ENCODE results near the gene AHI1. TPM values are rescaled to one million over a fixed set of nuclear protein-coding genes. Genes with fewer than 3 reads are reported as not detected.
"Not testable (repeated sequence)": the region's sequence is repeated elsewhere in the genome, so short reads cannot be mapped to it uniquely, and the experiment has no call there.

AHI1 gene
- total RNA-seq, 1 donor from 2014 or later: 38.3 TPM

DNA sequence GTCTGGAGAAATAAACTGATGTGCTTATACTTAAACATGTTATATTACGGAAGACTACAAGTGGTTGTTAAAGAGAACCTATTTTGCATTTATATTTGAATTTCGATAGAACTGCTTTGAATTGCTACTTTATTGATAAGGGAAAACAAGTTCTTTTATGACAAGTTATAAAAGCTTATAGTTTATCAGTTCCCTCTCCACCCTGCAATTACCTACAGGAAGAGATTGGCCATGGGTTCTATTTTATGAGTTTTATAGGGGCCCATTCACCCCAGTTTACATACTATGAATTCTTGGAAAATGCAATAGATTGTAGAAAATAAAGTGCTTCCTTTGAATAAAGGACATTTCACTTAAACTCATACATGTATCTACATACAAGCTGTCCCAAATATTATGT lies 144.4 kb downstream of the AHI1 start:
- Mint-ChIP-seq H3K36me3 (ENCODE audit: insufficient read depth) (peaks cover 2% of the 10 kb centered on the region), H3K27me3 (no peaks in the 10 kb centered on the region), H3K9me3 (ENCODE audit: low read depth) (no peaks in the 10 kb centered on the region), H3K4me3 (ENCODE audit: low read depth) (no peak overlapping the region), H3K4me1 (ENCODE audit: low read depth) (no peaks in the 10 kb centered on the region), H3K27ac (no peak overlapping the region)
- DNase-seq (ENCODE audit: low spot score, unreplicated experiment): no peak
- no peak for TF ChIP-seq CTCF (IDR thresholded peaks at IDR 0.05; ENCODE audit: unreplicated experiment)

DNA sequence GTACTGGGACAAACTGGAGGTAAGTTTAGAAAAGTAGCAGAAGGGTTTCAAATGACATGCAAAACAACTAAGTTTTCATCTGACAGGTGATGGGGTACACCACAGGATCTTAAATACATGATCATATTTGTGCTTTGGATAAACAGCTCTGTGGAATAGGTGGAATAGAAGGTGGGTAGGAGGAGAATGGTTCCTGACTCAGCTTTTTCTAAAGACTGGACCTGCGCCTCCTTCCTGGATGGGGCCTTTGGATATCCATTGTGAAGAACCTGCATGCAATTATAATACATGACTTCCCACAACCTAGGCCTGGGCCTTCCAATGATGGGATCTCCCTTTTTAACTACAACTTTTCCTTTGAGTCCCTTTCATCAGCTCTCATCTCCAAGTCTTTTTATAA lies 145.9 kb downstream of the AHI1 start:
- Mint-ChIP-seq H3K4me1 (ENCODE audit: low read depth) (no peaks in the 10 kb centered on the region), H3K27ac (no peak overlapping the region), H3K9me3 (ENCODE audit: low read depth) (no peaks in the 10 kb centered on the region), H3K4me3 (ENCODE audit: low read depth) (no peak overlapping the region), H3K27me3 (no peaks in the 10 kb centered on the region), H3K36me3 (ENCODE audit: insufficient read depth) (peaks cover 4% of the 10 kb centered on the region)
- TF ChIP-seq CTCF (IDR thresholded peaks at IDR 0.05; ENCODE audit: unreplicated experiment): no peak
- DNase-seq (ENCODE audit: low spot score, unreplicated experiment): no peak

- no peak overlapping the region for H3K27ac Mint-ChIP-seq
- H3K4me3 Mint-ChIP-seq (ENCODE audit: low read depth): no peak overlapping the region
- no peaks in the 10 kb centered on the region for H3K4me1 Mint-ChIP-seq (ENCODE audit: low read depth)
- no peaks in the 10 kb centered on the region for H3K27me3 Mint-ChIP-seq
- DNase-seq (ENCODE audit: low spot score, unreplicated experiment): no peak
- H3K9me3 Mint-ChIP-seq (ENCODE audit: low read depth): no peaks in the 10 kb centered on the region
- peaks cover 8% of the 10 kb centered on the region for H3K36me3 Mint-ChIP-seq (ENCODE audit: insufficient read depth)
- no peak for TF ChIP-seq CTCF (IDR thresholded peaks at IDR 0.05; ENCODE audit: unreplicated experiment)
Measured at GRCh38 chr6:135347887-135348286, 149.7 kb downstream of the AHI1 start.

DNA sequence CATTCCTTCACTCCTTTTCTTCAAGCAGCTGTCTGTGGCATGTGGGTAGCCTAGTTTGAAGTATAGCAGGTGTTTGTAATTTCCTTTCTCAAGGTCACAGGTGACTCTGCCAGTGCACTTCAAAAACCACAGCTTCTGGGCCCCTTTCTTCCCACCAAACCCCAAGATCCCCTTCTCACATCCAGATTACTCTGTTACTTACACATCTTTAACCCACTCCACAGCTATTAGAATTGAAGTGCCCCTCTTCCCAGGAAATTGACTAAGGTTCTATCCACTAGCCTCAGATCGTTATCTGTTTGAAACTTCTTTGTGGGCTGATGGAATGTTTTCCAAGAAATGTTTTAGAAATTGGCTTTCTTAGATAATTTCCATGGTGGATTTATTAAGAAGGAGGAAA lies 150.8 kb downstream of the AHI1 start:
- Mint-ChIP-seq H3K4me3 (ENCODE audit: low read depth) (no peak overlapping the region), H3K27ac (no peak overlapping the region), H3K27me3 (no peaks in the 10 kb centered on the region), H3K36me3 (ENCODE audit: insufficient read depth) (peaks cover 8% of the 10 kb centered on the region), H3K4me1 (ENCODE audit: low read depth) (no peaks in the 10 kb centered on the region), H3K9me3 (ENCODE audit: low read depth) (no peaks in the 10 kb centered on the region)
- TF ChIP-seq CTCF (IDR thresholded peaks at IDR 0.05; ENCODE audit: unreplicated experiment): no peak
- DNase-seq (ENCODE audit: low spot score, unreplicated experiment): no peak

GRCh38 chr6:135344526-135344925 lies 153.0 kb downstream of the AHI1 start:
- Mint-ChIP-seq H3K9me3 (ENCODE audit: low read depth) (peaks cover 3% of the 10 kb centered on the region), H3K4me1 (ENCODE audit: low read depth) (no peaks in the 10 kb centered on the region), H3K36me3 (ENCODE audit: insufficient read depth) (peaks cover 10% of the 10 kb centered on the region), H3K27me3 (no peaks in the 10 kb centered on the region), H3K4me3 (ENCODE audit: low read depth) (no peak overlapping the region), H3K27ac (no peak overlapping the region)
- TF ChIP-seq CTCF (IDR thresholded peaks at IDR 0.05; ENCODE audit: unreplicated experiment): no peak
- no peak for DNase-seq (ENCODE audit: low spot score, unreplicated experiment)

DNA sequence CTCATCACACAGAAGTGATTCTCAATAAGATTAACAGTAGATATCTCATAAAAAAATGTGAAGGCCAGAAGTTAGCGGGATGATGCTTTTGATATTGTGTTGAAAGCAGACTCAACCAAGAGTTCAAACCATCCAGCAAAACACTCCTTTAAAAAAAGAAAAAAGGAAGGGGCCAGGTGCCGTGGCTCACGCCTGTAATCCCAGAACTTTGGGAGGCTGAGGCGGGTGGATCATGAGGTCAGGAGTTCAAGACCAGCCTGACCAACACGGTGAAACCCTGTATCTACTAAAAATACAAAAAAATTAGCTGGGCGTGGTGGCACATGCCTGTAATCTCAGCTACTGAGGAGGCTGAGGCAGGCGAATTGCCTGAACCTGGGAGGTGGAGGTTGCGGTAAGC lies 157.6 kb downstream of the AHI1 start:
- not testable (repeated sequence) for H3K27ac Mint-ChIP-seq; H3K4me1 Mint-ChIP-seq (ENCODE audit: low read depth); H3K4me3 Mint-ChIP-seq (ENCODE audit: low read depth)

More for the DNA sequence above, 157.6 kb downstream of the AHI1 start:
- not testable (repeated sequence) for H3K9me3 Mint-ChIP-seq (ENCODE audit: low read depth); H3K27me3 Mint-ChIP-seq; DNase-seq (ENCODE audit: low spot score, unreplicated experiment); H3K36me3 Mint-ChIP-seq (ENCODE audit: insufficient read depth)
